Progenitor cell of endocrine pancreas (in vitro differentiated cells): ENCODE measurements around the gene COL4A5. TPM values are rescaled to one million over a fixed set of nuclear protein-coding genes. Genes with fewer than 3 reads are reported as not detected.

Experiments used
- DNase-seq: peaks from one replicate; pipeline ENCODE4 v3.0.0; 2021; ENCODE audit warnings: low spot score; ENCODE audit not compliant: unreplicated experiment
- H3K27ac Mint-ChIP-seq: 2 replicates; pipeline ENCODE4 v1.8.0; 2021; ENCODE audit warnings: mild to moderate bottlenecking, moderate library complexity, mixed read lengths
- H3K27me3 Mint-ChIP-seq: 2 replicates; pipeline ENCODE4 v1.8.0; 2021; ENCODE audit warnings: mixed read lengths
- H3K36me3 Mint-ChIP-seq: 2 replicates; pipeline ENCODE4 v1.8.0; 2022; ENCODE audit warnings: mixed read lengths; ENCODE audit not compliant: insufficient read depth
- H3K4me1 Mint-ChIP-seq: 2 replicates; pipeline ENCODE4 v1.8.0; 2021; ENCODE audit warnings: low read depth, mixed read lengths
- H3K4me3 Mint-ChIP-seq: 2 replicates; pipeline ENCODE4 v1.8.0; 2021; ENCODE audit warnings: low read depth, mild to moderate bottlenecking, moderate library complexity, mixed read lengths
- H3K9me3 Mint-ChIP-seq: 2 replicates; pipeline ENCODE4 v1.8.0; 2021; ENCODE audit warnings: low read depth, mixed read lengths
- total RNA-seq: library from RNA; stranded (reverse); gene quantifications from 2 replicates; pipeline ENCODE4 v1.2.1, GENCODE V29; 2021
- TF ChIP-seq, protein P1 (sequence below): fragments of 200-600 bp; sonication (generic); IDR thresholded peaks from one replicate; pipeline ENCODE4 v1.5.0; 2021; ENCODE audit warnings: antibody characterized with exemption, mild to moderate bottlenecking; ENCODE audit not compliant: unreplicated experiment

The COL4A5 gene
- total RNA-seq, 1 donor from 2014 or later = 276 TPM

DNA sequence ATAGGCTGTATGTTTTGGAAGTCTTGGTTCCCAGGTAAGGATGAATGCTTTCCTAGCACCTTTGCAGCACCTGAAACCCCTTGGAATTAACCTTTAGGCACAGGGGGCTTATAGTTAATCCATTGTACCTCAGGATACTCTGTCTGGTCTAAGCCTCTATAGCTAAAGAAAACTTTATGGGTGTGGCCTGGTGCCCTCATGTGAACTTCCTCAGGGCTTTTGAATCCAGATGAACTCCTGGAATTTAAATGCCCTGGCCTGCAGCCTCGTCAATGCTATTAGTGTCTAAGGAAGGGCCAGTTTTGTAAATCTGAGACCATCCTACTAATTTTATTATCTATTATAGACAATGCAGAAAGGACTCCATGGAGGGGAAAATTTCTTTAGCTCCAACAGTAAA is 262.9 kb downstream of the COL4A5 start:
- no peak overlapping the region for H3K4me3 Mint-ChIP-seq
- TF ChIP-seq, protein P1, sequence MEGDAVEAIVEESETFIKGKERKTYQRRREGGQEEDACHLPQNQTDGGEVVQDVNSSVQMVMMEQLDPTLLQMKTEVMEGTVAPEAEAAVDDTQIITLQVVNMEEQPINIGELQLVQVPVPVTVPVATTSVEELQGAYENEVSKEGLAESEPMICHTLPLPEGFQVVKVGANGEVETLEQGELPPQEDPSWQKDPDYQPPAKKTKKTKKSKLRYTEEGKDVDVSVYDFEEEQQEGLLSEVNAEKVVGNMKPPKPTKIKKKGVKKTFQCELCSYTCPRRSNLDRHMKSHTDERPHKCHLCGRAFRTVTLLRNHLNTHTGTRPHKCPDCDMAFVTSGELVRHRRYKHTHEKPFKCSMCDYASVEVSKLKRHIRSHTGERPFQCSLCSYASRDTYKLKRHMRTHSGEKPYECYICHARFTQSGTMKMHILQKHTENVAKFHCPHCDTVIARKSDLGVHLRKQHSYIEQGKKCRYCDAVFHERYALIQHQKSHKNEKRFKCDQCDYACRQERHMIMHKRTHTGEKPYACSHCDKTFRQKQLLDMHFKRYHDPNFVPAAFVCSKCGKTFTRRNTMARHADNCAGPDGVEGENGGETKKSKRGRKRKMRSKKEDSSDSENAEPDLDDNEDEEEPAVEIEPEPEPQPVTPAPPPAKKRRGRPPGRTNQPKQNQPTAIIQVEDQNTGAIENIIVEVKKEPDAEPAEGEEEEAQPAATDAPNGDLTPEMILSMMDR = no peak
- H3K27me3 Mint-ChIP-seq = no peaks in the 10 kb centered on the region

GRCh38 chrX:108704839-108705238 is 265.2 kb downstream of the COL4A5 start:
- TF ChIP-seq, protein P1 = no peak
- DNase-seq = no peak
- Mint-ChIP-seq H3K4me3 (no peak overlapping the region), H3K27me3 (no peaks in the 10 kb centered on the region), H3K36me3 (no peaks in the 10 kb centered on the region), H3K4me1 (peaks cover 8% of the 10 kb centered on the region), H3K9me3 (no peaks in the 10 kb centered on the region), H3K27ac (peak overlapping the region; percentile 62)

More for the DNA sequence above, 262.9 kb downstream of the COL4A5 start:
- H3K36me3 Mint-ChIP-seq = peaks cover 2% of the 10 kb centered on the region
- peaks cover 8% of the 10 kb centered on the region for H3K4me1 Mint-ChIP-seq
- no peaks in the 10 kb centered on the region for H3K9me3 Mint-ChIP-seq
- no peak overlapping the region for H3K27ac Mint-ChIP-seq
- no peak for DNase-seq

- Mint-ChIP-seq H3K4me3 (no peak overlapping the region), H3K27me3 (no peaks in the 10 kb centered on the region), H3K4me1 (no peaks in the 10 kb centered on the region), H3K9me3 (peaks cover 24% of the 10 kb centered on the region), H3K36me3 (peaks cover 2% of the 10 kb centered on the region), H3K27ac (no peak overlapping the region)
- no peak for DNase-seq
- TF ChIP-seq, protein P1 = no peak
Measured at GRCh38 chrX:108712886-108713285, 273.2 kb downstream of the COL4A5 start.

- no peak overlapping the region for H3K4me3 Mint-ChIP-seq
- TF ChIP-seq, protein P1 = no peak
- no peak for DNase-seq
- no peaks in the 10 kb centered on the region for H3K4me1 Mint-ChIP-seq
- H3K36me3 Mint-ChIP-seq = no peaks in the 10 kb centered on the region
- H3K27me3 Mint-ChIP-seq = no peaks in the 10 kb centered on the region
- H3K9me3 Mint-ChIP-seq = no peaks in the 10 kb centered on the region
- no peak overlapping the region for H3K27ac Mint-ChIP-seq
Measured at GRCh38 chrX:108722561-108722960, 282.9 kb downstream of the COL4A5 start.

DNA sequence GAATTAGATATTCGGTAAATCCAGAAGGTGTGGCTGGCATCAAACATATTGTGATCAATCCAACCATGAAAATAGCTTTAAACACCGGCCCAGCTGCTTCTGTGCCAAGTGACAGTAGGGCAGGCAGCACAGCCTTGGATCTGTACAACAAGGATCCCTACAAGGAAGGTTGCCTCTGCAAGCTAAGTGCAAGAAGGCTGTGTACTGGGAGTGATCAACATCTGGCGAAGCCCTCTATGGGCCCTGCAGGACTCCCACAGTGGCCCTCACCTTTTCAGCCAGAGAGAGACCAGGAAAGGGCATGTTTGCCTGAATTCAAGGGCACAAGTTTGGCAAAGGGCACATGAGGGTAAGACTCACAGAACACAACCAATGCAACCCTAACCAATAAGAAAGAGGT is 287.1 kb downstream of the COL4A5 start:
- peaks cover 34% of the 10 kb centered on the region for H3K27me3 Mint-ChIP-seq
- no peak for DNase-seq
- H3K4me1 Mint-ChIP-seq = no peaks in the 10 kb centered on the region
- no peaks in the 10 kb centered on the region for H3K9me3 Mint-ChIP-seq
- H3K4me3 Mint-ChIP-seq = no peak overlapping the region
- no peak overlapping the region for H3K27ac Mint-ChIP-seq
- TF ChIP-seq, protein P1 = no peak
- no peaks in the 10 kb centered on the region for H3K36me3 Mint-ChIP-seq
